Neuronal stem cell (in vitro differentiated cells): ENCODE results near the gene UGT1A10.

ENCODE experiments used
- DNase-seq: peaks from one replicate; pipeline ENCODE4 v3.0.0-alpha.2; 2013; ENCODE audit warnings: low spot score
- H2AFZ ChIP-seq: one replicate; pipeline ENCODE4 v1.6.1; 2013; ENCODE audit warnings: mild to moderate bottlenecking, low read length, inconsistent platforms
- H2AK5ac ChIP-seq: 2 replicates; pipeline ENCODE4 v1.6.1; 2013; ENCODE audit warnings: low read depth, mild to moderate bottlenecking, inconsistent platforms, low read length, moderate library complexity, mixed read lengths
- H2BK120ac ChIP-seq: 2 replicates; pipeline ENCODE4 v1.6.1; 2013; ENCODE audit warnings: low read depth, mild to moderate bottlenecking, inconsistent platforms, low read length, moderate library complexity, mixed read lengths
- H2BK12ac ChIP-seq: one replicate; pipeline ENCODE4 v1.6.1; 2013; ENCODE audit warnings: low read length, inconsistent platforms
- H2BK15ac ChIP-seq: 2 replicates; pipeline ENCODE4 v1.6.1; 2013; ENCODE audit warnings: mild to moderate bottlenecking, low read length, inconsistent platforms, mixed read lengths
- H2BK5ac ChIP-seq: one replicate; pipeline ENCODE4 v1.6.1; 2013; ENCODE audit warnings: inconsistent platforms, mild to moderate bottlenecking, low read length, moderate library complexity
- H3K14ac ChIP-seq: one replicate; pipeline ENCODE4 v1.6.1; 2013; ENCODE audit warnings: low read length, inconsistent platforms
- H3K18ac ChIP-seq: 2 replicates; pipeline ENCODE4 v1.6.1; 2013; ENCODE audit warnings: low read length, inconsistent platforms
- H3K23ac ChIP-seq: 2 replicates; pipeline ENCODE4 v1.6.1; 2013; ENCODE audit warnings: low read depth, mild to moderate bottlenecking, mixed read lengths, low read length, inconsistent platforms; ENCODE audit not compliant: poor library complexity
- H3K27ac ChIP-seq: replicated peaks from 3 replicates; pipeline ENCODE4 v1.5.1; 2013; ENCODE audit warnings: low read length, inconsistent platforms
- H3K27me3 ChIP-seq, 3 experiments: 2 replicates each; pipeline ENCODE4 v1.6.1; 2013; ENCODE audit warnings: low read length in 3 of 3, mild to moderate bottlenecking in 2 of 3, inconsistent platforms in 1 of 3, low read depth in 1 of 3, mixed read lengths in 1 of 3, moderate library complexity in 1 of 3; ENCODE audit not compliant: control insufficient read depth in 3 of 3, insufficient read depth in 3 of 3
- H3K36me3 ChIP-seq, 2 donors: replicated peaks in 1 of 2; 2 replicates each; pipeline ENCODE4 v1.6.1; 2013; ENCODE audit warnings: low read length in 2 of 2; ENCODE audit not compliant: control insufficient read depth in 2 of 2, insufficient read depth in 2 of 2
- H3K4ac ChIP-seq: 2 replicates; pipeline ENCODE4 v1.6.1; 2013; ENCODE audit warnings: inconsistent platforms, mild to moderate bottlenecking, low read length, moderate library complexity
- H3K4me1 ChIP-seq, 2 donors: 1 replicate in 1 of 2; 2 replicates in 1 of 2; pipeline ENCODE4 v1.6.1; 2013; ENCODE audit warnings: low read length in 2 of 2, low read depth in 1 of 2; ENCODE audit not compliant: control insufficient read depth in 2 of 2, insufficient read depth in 1 of 2
- H3K4me2 ChIP-seq: one replicate; pipeline ENCODE4 v1.6.1; 2013; ENCODE audit warnings: mild to moderate bottlenecking, low read length, inconsistent platforms; ENCODE audit not compliant: insufficient read depth, poor library complexity, severe bottlenecking
- H3K4me3 ChIP-seq, 2 donors: 2 replicates each; pipeline ENCODE4 v1.5.1; 2013; ENCODE audit warnings: low read length in 2 of 2, mild to moderate bottlenecking in 2 of 2, inconsistent platforms in 1 of 2, moderate library complexity in 1 of 2
- H3K79me1 ChIP-seq: one replicate; pipeline ENCODE4 v1.6.1; 2013; ENCODE audit warnings: low read depth, mild to moderate bottlenecking, inconsistent platforms, low read length, moderate library complexity
- H3K9ac ChIP-seq: one replicate; pipeline ENCODE4 v1.6.1; 2013; ENCODE audit warnings: mild to moderate bottlenecking, low read depth, low read length, inconsistent platforms; ENCODE audit not compliant: poor library complexity
- H3K9me3 ChIP-seq, 2 donors: replicated peaks in 1 of 2; 2 replicates each; pipeline versions ENCODE3 to v1.6.1; 2013; ENCODE audit warnings: low read length in 2 of 2, mild to moderate bottlenecking in 2 of 2, inconsistent platforms in 1 of 2, low read depth in 1 of 2, mixed read lengths in 1 of 2, moderate library complexity in 1 of 2; ENCODE audit not compliant: control insufficient read depth in 2 of 2, insufficient read depth in 1 of 2
- H4K8ac ChIP-seq: one replicate; pipeline ENCODE4 v1.6.1; 2013; ENCODE audit warnings: low read depth, mild to moderate bottlenecking, inconsistent platforms, low read length, moderate library complexity
- H4K91ac ChIP-seq: one replicate; pipeline ENCODE4 v1.6.1; 2013; ENCODE audit warnings: low read length, low read depth, mild to moderate bottlenecking, inconsistent platforms; ENCODE audit not compliant: poor library complexity
- WGBS, 2 donors: extraction: QIAGEN DNeasy Blood & Tissue Kit; methylation state at CpG; one replicate each; pipeline ENCODE4 v1.1.7; 2013; ENCODE audit warnings: missing lambda C conversion rate in 2 of 2, mixed read lengths in 1 of 2; ENCODE audit not compliant: insufficient read length in 2 of 2, insufficient replicate concordance in 1 of 2; ENCODE audit errors: extremely low coverage in 2 of 2; 5-methylcytosine and 5-hydroxymethylcytosine counted together

The UGT1A10 gene

DNA sequence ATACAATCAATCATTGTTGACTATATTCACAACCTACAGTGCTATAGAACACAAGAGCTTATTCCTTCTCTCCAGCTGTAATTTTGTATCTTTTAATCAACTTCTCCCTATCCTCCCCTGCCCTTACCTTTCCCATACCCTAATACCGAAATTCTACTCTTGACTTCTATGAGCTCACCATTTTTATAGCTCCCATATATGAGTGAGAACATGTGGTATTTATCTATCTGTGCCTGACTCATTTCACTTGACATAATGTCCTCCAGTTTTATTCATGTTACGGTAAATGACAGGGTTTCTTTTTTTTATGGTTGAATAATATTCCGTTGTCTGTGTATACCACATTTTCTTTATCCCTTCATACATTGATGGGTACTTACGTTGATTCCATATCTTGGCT, 144.5 kb downstream of the UGT1A10 start:
- Histone ChIP-seq H3K14ac (no peak overlapping the region), H3K36me3 (no peaks in the 10 kb centered on the region), H4K8ac (no peak overlapping the region), H3K4ac (no peak overlapping the region), H2BK15ac (no peak overlapping the region), H2AFZ (no peak overlapping the region), H3K79me1 (no peaks in the 10 kb centered on the region), H4K91ac (no peak overlapping the region), H3K4me1 (no peaks in the 10 kb centered on the region), H2AK5ac (no peak overlapping the region), H3K27ac (no peak overlapping the region), H2BK12ac (no peak overlapping the region), H3K9me3 (peaks cover 4% of the 10 kb centered on the region in 2 donors), H3K23ac (no peak overlapping the region), H3K4me3 (no peak overlapping the region), H3K4me2 (no peak overlapping the region), H3K18ac (no peak overlapping the region), H3K27me3 (peaks cover 0 to 2% (median 0%) of the 10 kb centered on the region in 3 experiments), H2BK5ac (no peak overlapping the region), H3K9ac (no peak overlapping the region), H2BK120ac (no peak overlapping the region)
- no peak for DNase-seq
- 100% methylated on average over 1 of the region's 4 CpGs; no CpG with 5 or more reads in 1 of the 2 donors for WGBS, 2 donors

DNA sequence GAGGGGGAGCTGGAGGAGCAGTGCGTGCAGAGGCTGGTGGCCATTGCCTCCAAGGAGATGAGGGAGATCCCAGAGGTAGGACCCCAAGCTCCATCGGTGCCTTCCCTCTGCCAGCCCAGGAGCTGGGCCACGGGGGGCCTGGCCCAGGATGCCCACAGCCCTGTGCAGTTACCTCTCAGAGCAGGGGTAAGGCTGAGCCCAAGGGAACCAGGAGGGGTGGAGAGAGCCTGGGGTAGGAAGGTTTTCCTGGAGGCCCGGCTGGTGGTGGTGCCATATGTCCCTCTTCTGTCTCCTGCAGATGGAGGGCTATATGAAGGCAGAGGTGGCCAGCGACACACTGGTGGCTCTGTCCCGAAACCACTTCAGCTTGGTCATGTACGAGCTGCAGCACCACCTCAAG, 153.3 kb downstream of the UGT1A10 start:
- no peak overlapping the region for H2BK120ac ChIP-seq
- no peak overlapping the region for H3K14ac ChIP-seq
- no peak overlapping the region for H2AK5ac ChIP-seq
- H3K9ac ChIP-seq: no peak overlapping the region
- H2BK15ac ChIP-seq: no peak overlapping the region
- no peak overlapping the region for H4K91ac ChIP-seq
- no peak overlapping the region for H4K8ac ChIP-seq
- WGBS, 2 donors: no CpG with 5 or more reads among the region's 7 CpGs
- H3K4me1 ChIP-seq: no peaks in the 10 kb centered on the region
- H2AFZ ChIP-seq: no peak overlapping the region
- no peak overlapping the region for H3K27ac ChIP-seq
- H3K4ac ChIP-seq: no peak overlapping the region
- no peak overlapping the region for H2BK5ac ChIP-seq
- peaks cover 0 to 1% of the 10 kb centered on the region in 2 donors for H3K9me3 ChIP-seq
- DNase-seq: no peak
- no peaks in the 10 kb centered on the region for H3K36me3 ChIP-seq
- H3K27me3 ChIP-seq: peaks cover 0 to 2% (median 0%) of the 10 kb centered on the region in 3 experiments
- no peak overlapping the region for H3K18ac ChIP-seq
- no peak overlapping the region for H3K4me2 ChIP-seq
- no peaks in the 10 kb centered on the region for H3K79me1 ChIP-seq
- H3K23ac ChIP-seq: no peak overlapping the region
- H3K4me3 ChIP-seq: no peak overlapping the region
- no peak overlapping the region for H2BK12ac ChIP-seq

- peak overlapping the region; percentile 3 for H3K9ac ChIP-seq
- no peaks in the 10 kb centered on the region for H3K9me3 ChIP-seq
- H3K27ac ChIP-seq: no peak overlapping the region
- H2BK12ac ChIP-seq: no peak overlapping the region
- peak overlapping the region; percentile 27 for H2BK15ac ChIP-seq
- no peaks in the 10 kb centered on the region for H3K4me1 ChIP-seq
- no peak overlapping the region for H3K14ac ChIP-seq
- H3K23ac ChIP-seq: no peak overlapping the region
- H3K18ac ChIP-seq: no peak overlapping the region
- no peaks in the 10 kb centered on the region for H3K36me3 ChIP-seq
- H2AFZ ChIP-seq: no peak overlapping the region
- no peak overlapping the region for H2BK5ac ChIP-seq
- no peak for DNase-seq
- H3K4me3 ChIP-seq: no peak overlapping the region
- H2BK120ac ChIP-seq: no peak overlapping the region
- H2AK5ac ChIP-seq: no peak overlapping the region
- WGBS, 2 donors: no CpG with 5 or more reads among the region's 18 CpGs
- H3K4ac ChIP-seq: no peak overlapping the region
- H4K91ac ChIP-seq: no peak overlapping the region
- H3K79me1 ChIP-seq: no peaks in the 10 kb centered on the region
- no peak overlapping the region for H4K8ac ChIP-seq
- peaks cover 0 to 3% (median 0%) of the 10 kb centered on the region in 3 experiments for H3K27me3 ChIP-seq
- H3K4me2 ChIP-seq: no peak overlapping the region
Measured at GRCh38 chr2:233791151-233791882, 155.1 kb downstream of the UGT1A10 start.

DNA sequence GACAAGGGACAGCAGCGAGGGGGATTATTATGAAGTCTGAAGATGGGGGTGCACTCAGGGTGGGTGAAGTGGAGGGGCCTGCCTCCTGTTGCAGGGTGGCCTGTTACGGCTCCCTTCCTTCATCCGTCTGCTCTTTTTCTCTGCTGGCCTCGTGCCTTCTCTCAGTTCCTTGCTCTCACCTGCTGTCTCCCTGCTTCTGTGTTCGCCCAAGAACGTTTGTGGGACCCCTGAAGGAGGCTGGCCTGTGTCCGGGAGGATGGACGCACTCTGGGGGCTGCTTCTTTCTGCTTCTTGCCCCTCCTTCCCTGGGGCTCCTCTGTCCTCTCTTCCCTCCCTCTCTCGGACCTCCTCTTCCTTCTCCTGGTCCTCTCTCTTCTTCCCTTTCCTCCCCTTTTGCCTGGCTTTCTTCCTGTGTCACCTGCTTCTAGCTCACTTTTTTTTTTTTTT, 155.7 kb downstream of the UGT1A10 start:
- WGBS, 2 donors: no CpG with 5 or more reads among the region's 9 CpGs
- H3K27ac ChIP-seq: no peak overlapping the region
- no peak overlapping the region for H3K9ac ChIP-seq
- H2BK120ac ChIP-seq: no peak overlapping the region
- H3K23ac ChIP-seq: no peak overlapping the region
- H4K8ac ChIP-seq: no peak overlapping the region
- H2AFZ ChIP-seq: no peak overlapping the region
- no peaks in the 10 kb centered on the region for H3K9me3 ChIP-seq
- no peak overlapping the region for H2AK5ac ChIP-seq
- H3K79me1 ChIP-seq: no peaks in the 10 kb centered on the region
- no peak overlapping the region for H2BK15ac ChIP-seq
- H3K14ac ChIP-seq: no peak overlapping the region
- H3K4ac ChIP-seq: no peak overlapping the region
- no peak for DNase-seq
- H3K4me1 ChIP-seq: no peaks in the 10 kb centered on the region
- no peak overlapping the region for H3K18ac ChIP-seq
- H3K36me3 ChIP-seq: no peaks in the 10 kb centered on the region
- H2BK12ac ChIP-seq: no peak overlapping the region
- no peak overlapping the region for H3K4me3 ChIP-seq
- peaks cover 0 to 3% (median 0%) of the 10 kb centered on the region in 3 experiments for H3K27me3 ChIP-seq
- H4K91ac ChIP-seq: no peak overlapping the region
- H3K4me2 ChIP-seq: peak overlapping the region; percentile 11
- H2BK5ac ChIP-seq: no peak overlapping the region
